DND-41 (cell line): ENCODE measurements around the gene SFXN5.

Source experiments
- EZH2 ChIP-seq: IDR thresholded peaks from 3 replicates; pipeline ENCODE4 v1.6.1; 2012; ENCODE audit warnings: borderline replicate concordance, low read depth, mild to moderate bottlenecking, moderate library complexity, low read length, inconsistent platforms; ENCODE audit not compliant: severe bottlenecking
- TF ChIP-seq, protein P1 (sequence below): IDR thresholded peaks from 2 replicates; pipeline ENCODE4 v1.5.1; 2012; ENCODE audit warnings: borderline replicate concordance, low read length, moderate library complexity, mild to moderate bottlenecking; ENCODE audit not compliant: poor library complexity, severe bottlenecking; ENCODE audit errors: extremely low read depth

DNA sequence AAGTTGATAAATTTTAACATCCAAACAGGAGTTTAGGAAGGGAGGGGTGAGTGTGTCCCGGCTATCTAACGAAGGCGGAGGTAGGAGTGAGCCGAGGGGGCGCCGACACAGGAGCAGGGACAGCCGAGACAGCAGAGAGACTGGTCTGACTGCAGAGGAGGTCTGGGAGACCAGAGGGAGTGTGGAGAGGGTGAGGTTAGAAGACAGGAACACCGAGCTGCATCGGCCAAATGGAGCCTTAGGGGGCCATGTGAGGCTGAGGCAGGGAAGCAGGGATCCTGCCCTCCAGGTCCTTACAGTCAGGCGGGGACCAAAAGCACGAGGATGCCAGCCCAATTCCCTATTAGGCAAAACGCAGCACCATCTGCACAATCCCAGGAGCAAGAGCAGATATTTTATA lies 67.0 kb downstream of the SFXN5 start:
- TF ChIP-seq, protein P1, sequence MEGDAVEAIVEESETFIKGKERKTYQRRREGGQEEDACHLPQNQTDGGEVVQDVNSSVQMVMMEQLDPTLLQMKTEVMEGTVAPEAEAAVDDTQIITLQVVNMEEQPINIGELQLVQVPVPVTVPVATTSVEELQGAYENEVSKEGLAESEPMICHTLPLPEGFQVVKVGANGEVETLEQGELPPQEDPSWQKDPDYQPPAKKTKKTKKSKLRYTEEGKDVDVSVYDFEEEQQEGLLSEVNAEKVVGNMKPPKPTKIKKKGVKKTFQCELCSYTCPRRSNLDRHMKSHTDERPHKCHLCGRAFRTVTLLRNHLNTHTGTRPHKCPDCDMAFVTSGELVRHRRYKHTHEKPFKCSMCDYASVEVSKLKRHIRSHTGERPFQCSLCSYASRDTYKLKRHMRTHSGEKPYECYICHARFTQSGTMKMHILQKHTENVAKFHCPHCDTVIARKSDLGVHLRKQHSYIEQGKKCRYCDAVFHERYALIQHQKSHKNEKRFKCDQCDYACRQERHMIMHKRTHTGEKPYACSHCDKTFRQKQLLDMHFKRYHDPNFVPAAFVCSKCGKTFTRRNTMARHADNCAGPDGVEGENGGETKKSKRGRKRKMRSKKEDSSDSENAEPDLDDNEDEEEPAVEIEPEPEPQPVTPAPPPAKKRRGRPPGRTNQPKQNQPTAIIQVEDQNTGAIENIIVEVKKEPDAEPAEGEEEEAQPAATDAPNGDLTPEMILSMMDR, result no peak
- TF ChIP-seq EZH2, result no peak
